Testis (tissue), 3 donors: Measurements from ENCODE around the gene KLHDC4. TPM values are rescaled to one million over a fixed set of nuclear protein-coding genes. Genes with fewer than 3 reads are reported as not detected.
"Not testable (repeated sequence)": the region's sequence is repeated elsewhere in the genome, so short reads cannot be mapped to it uniquely, and the experiment has no call there.

Experiments used
- DNase-seq: peaks from one replicate; pipeline ENCODE4 v3.0.0-alpha.2; 2019
- H3K27ac ChIP-seq, 2 donors: fragments of 200-600 bp; sonication (generic); one replicate each; pipeline ENCODE4 v1.5.1; 2019
- H3K27me3 ChIP-seq: fragments of 200-600 bp; sonication (generic); one replicate; pipeline ENCODE4 v1.5.1; 2019
- H3K36me3 ChIP-seq: fragments of 200-600 bp; sonication (generic); one replicate; pipeline ENCODE4 v1.5.1; 2017; ENCODE audit warnings: low read depth; ENCODE audit errors: missing control alignments
- H3K4me1 ChIP-seq: fragments of 200-600 bp; sonication (generic); one replicate; pipeline ENCODE4 v1.5.1; 2019
- H3K4me3 ChIP-seq, 2 donors: fragments of 200-600 bp; sonication (generic); one replicate each; pipeline ENCODE4 v1.5.1; 2017 to 2019
- H3K9me3 ChIP-seq: fragments of 200-600 bp; sonication (generic); one replicate; pipeline ENCODE4 v1.5.1; 2017
- CTCF ChIP-seq, 3 experiments: fragments of 450-650 bp in 2 of 3; fragments of 200-600 bp in 1 of 3; sonication (generic) in 1 of 3; IDR thresholded peaks; one replicate each; pipeline ENCODE4 v1.5.1; 2016 to 2019; ENCODE audit warnings: antibody characterized with exemption in 3 of 3, mild to moderate bottlenecking in 2 of 3, moderate library complexity in 1 of 3
- POLR2A ChIP-seq: fragments of 450-650 bp; IDR thresholded peaks from one replicate; pipeline ENCODE4 v1.6.1; 2017; ENCODE audit warnings: antibody characterized with exemption, mild to moderate bottlenecking, moderate library complexity
- WGBS, 2 donors: methylation state at CpG; one replicate each; pipeline ENCODE4 v1.1.5; 2018; 5-methylcytosine and 5-hydroxymethylcytosine counted together
- intact Hi-C: fragments of 100-400 bp; cut with DNase I; formaldehyde crosslinking; loops from one replicate; pipeline ENCODE4 v1.15.1; 2023; ENCODE audit warnings: low total_unique reads
- polyA plus RNA-seq: library from polyadenylated mRNA; stranded (reverse); fragments of 350-450 nt; fragmentation: Illumina TruSeq; extraction: RNeasy Lipid Tissue Mini Kit (QIAGEN cat#74804); gene quantifications from one replicate; pipeline ENCODE4 v1.2.3, GENCODE V29; 2014; ENCODE audit warnings: low read depth, low replicate concordance; ENCODE audit not compliant: insufficient read depth
- total RNA-seq, 2 donors: library from RNA; depleted of rRNA; stranded (reverse); fragments of >200 nt; gene quantifications; one replicate each; pipeline ENCODE4 v1.2.3, GENCODE V29; 2016

Gene KLHDC4
- total and polyA plus RNA-seq, 3 donors from 2014 or later, result 60.6 to 130 (median 79.2) TPM

- no peak overlapping the region for H3K4me3 ChIP-seq
- WGBS, 2 donors, result 97 to 98% methylated on average over 13 to 18 of the region's 24 CpGs
- no peak for TF ChIP-seq POLR2A
- no peak for TF ChIP-seq CTCF (IDR thresholded peaks at IDR 0.05)
- H3K4me1 ChIP-seq, result peaks cover 16% of the 10 kb centered on the region
- DNase-seq, result no peak
- H3K36me3 ChIP-seq, result no peaks in the 10 kb centered on the region
- intact Hi-C loops, result no loop called here
- H3K27ac ChIP-seq, result no peak overlapping the region
- no peaks in the 10 kb centered on the region for H3K9me3 ChIP-seq
- no peaks in the 10 kb centered on the region for H3K27me3 ChIP-seq
Measured at GRCh38 chr16:87720446-87720845, 45.3 kb downstream of the KLHDC4 start.

- WGBS, 2 donors, result 87 to 94% methylated on average over 6 to 28 of the region's 28 CpGs
- H3K9me3 ChIP-seq, H3K27ac ChIP-seq, H3K27me3 ChIP-seq, H3K4me3 ChIP-seq, intact Hi-C loops, DNase-seq, H3K36me3 ChIP-seq: not testable (repeated sequence)
- peaks cover 16% of the 10 kb centered on the region for H3K4me1 ChIP-seq
Measured at GRCh38 chr16:87718831-87719230, 47.0 kb downstream of the KLHDC4 start.

- TF ChIP-seq CTCF (IDR thresholded peaks at IDR 0.05) (no peak), POLR2A (no peak)
- Histone ChIP-seq H3K36me3 (no peaks in the 10 kb centered on the region), H3K27ac (no peak overlapping the region), H3K4me3 (no peak overlapping the region), H3K9me3 (no peaks in the 10 kb centered on the region), H3K4me1 (no peaks in the 10 kb centered on the region), H3K27me3 (no peaks in the 10 kb centered on the region)
- intact Hi-C loops, result no loop called here
- 97% methylated on average over 12 of the region's 12 CpGs for WGBS, 2 donors
- DNase-seq, result no peak
Measured at GRCh38 chr16:87715658-87716057, 50.1 kb downstream of the KLHDC4 start.

GRCh38 chr16:87715231-87715630 is 50.6 kb downstream of the KLHDC4 start:
- WGBS, 2 donors, result 95 to 97% methylated on average over 16 of the region's 16 CpGs
- DNase-seq, result no peak
- intact Hi-C loops, result no loop called here
- Histone ChIP-seq H3K36me3 (no peaks in the 10 kb centered on the region), H3K9me3 (no peaks in the 10 kb centered on the region), H3K27ac (no peak overlapping the region), H3K4me1 (no peaks in the 10 kb centered on the region), H3K27me3 (no peaks in the 10 kb centered on the region), H3K4me3 (no peak overlapping the region)
- no peak for TF ChIP-seq CTCF (IDR thresholded peaks at IDR 0.05)
- no peak for TF ChIP-seq POLR2A

GRCh38 chr16:87713451-87714229 is 52.1 kb downstream of the KLHDC4 start:
- TF ChIP-seq CTCF (IDR thresholded peaks at IDR 0.05), result no peak

More at GRCh38 chr16:87713451-87714229, 52.1 kb downstream of the KLHDC4 start:
- intact Hi-C loops, result no loop called here
- Histone ChIP-seq H3K27ac (no peak overlapping the region), H3K4me3 (no peak overlapping the region), H3K36me3 (no peaks in the 10 kb centered on the region), H3K27me3 (no peaks in the 10 kb centered on the region), H3K4me1 (no peaks in the 10 kb centered on the region), H3K9me3 (no peaks in the 10 kb centered on the region)
- 91 to 94% methylated on average over 17 to 19 of the region's 19 CpGs for WGBS, 2 donors
- DNase-seq, result no peak
